A549 (cell line): ENCODE results near the gene TBCEL.

Source experiments
- CEBPB ChIP-seq, 2 experiments: fragments of >200 bp in 1 of 2; sonication (Bioruptor Twin) in 1 of 2; formaldehyde crosslinking in 1 of 2; IDR thresholded peaks; 2 replicates each; pipeline ENCODE4 v1.6.1; 2012 to 2016
- EP300 ChIP-seq, 2 experiments: fragments of >200 bp; sonication (Bioruptor Twin); formaldehyde crosslinking; IDR thresholded peaks; 2 replicates in 1 of 2; 3 replicates in 1 of 2; pipeline ENCODE4 v1.6.1; 2016 to 2017
- HDAC2 ChIP-seq: fragments of 200-600 bp; sonication (generic); IDR thresholded peaks from 2 replicates; pipeline ENCODE4 v1.6.1; 2016
- NFE2L2 ChIP-seq: fragments of 150-350 bp; conservative IDR thresholded peaks from 2 replicates; pipeline ENCODE4 v1.6.1; 2014; ENCODE audit warnings: low read length
- POLR2A ChIP-seq: IDR thresholded peaks from 2 replicates; pipeline ENCODE4 v1.6.1; 2012; ENCODE audit warnings: mild to moderate bottlenecking, low read length
- POLR2AphosphoS2 ChIP-seq: conservative IDR thresholded peaks from 2 replicates; pipeline ENCODE4 v1.6.1; 2012; ENCODE audit warnings: low read length, improper control_type of control experiment, inconsistent platforms
- ZC3H11A ChIP-seq: fragments of 450-650 bp; IDR thresholded peaks from 2 replicates; pipeline ENCODE4 v1.6.1; 2014; ENCODE audit warnings: antibody characterized with exemption, mild to moderate bottlenecking
- TF ChIP-seq, protein P1 (sequence below): fragments of >200 bp; sonication (Bioruptor Twin); formaldehyde crosslinking; IDR thresholded peaks from 3 replicates; pipeline ENCODE4 v1.5.1; 2016
- TF ChIP-seq, protein P2 (sequence below): fragments of >200 bp; sonication (Bioruptor Twin); formaldehyde crosslinking; IDR thresholded peaks from 3 replicates; pipeline ENCODE4 v1.6.1; 2016

DNA sequence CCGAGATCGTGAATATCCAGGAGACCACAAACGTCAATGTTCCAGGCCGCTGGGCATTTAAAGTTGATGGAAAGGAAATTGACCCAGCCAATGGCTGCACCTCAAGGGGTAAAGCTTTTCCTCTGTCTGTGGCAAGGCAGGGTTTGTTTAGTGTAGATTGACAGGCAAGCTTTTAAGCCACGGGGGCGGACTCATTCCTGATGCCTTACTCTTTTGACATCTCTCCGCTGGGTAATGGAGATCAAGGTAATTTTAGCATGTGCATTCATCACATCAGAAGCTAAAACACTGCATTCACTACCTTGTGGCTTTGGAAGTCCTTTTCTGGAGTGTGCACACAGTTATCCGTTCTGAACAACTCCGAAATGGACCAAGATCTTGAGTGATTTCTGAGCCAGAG, 89.7 kb downstream of the TBCEL start:
- TF ChIP-seq, protein P1, sequence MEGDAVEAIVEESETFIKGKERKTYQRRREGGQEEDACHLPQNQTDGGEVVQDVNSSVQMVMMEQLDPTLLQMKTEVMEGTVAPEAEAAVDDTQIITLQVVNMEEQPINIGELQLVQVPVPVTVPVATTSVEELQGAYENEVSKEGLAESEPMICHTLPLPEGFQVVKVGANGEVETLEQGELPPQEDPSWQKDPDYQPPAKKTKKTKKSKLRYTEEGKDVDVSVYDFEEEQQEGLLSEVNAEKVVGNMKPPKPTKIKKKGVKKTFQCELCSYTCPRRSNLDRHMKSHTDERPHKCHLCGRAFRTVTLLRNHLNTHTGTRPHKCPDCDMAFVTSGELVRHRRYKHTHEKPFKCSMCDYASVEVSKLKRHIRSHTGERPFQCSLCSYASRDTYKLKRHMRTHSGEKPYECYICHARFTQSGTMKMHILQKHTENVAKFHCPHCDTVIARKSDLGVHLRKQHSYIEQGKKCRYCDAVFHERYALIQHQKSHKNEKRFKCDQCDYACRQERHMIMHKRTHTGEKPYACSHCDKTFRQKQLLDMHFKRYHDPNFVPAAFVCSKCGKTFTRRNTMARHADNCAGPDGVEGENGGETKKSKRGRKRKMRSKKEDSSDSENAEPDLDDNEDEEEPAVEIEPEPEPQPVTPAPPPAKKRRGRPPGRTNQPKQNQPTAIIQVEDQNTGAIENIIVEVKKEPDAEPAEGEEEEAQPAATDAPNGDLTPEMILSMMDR = no peak
- TF ChIP-seq NFE2L2 (no peak), EP300 (IDR thresholded peaks at IDR 0.05) (no peak), ZC3H11A (no peak), POLR2AphosphoS2 (no peak), POLR2A (no peak), CEBPB (IDR thresholded peaks at IDR 0.05) (no peak), HDAC2 (no peak)
- TF ChIP-seq, protein P2, sequence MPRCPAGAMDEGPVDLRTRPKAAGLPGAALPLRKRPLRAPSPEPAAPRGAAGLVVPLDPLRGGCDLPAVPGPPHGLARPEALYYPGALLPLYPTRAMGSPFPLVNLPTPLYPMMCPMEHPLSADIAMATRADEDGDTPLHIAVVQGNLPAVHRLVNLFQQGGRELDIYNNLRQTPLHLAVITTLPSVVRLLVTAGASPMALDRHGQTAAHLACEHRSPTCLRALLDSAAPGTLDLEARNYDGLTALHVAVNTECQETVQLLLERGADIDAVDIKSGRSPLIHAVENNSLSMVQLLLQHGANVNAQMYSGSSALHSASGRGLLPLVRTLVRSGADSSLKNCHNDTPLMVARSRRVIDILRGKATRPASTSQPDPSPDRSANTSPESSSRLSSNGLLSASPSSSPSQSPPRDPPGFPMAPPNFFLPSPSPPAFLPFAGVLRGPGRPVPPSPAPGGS = no peak
